DMS114 treated with DMSO at 0.1 percent for 48 hours (cell line): ENCODE measurements around the gene CKS1B.
"Not testable (repeated sequence)": the region's sequence is repeated elsewhere in the genome, so short reads cannot be mapped to it uniquely, and the experiment has no call there.

Experiments used
- DNase-seq: peaks from one replicate; lab custom pipeline; 2025; ENCODE audit not compliant: unreplicated experiment; lab: John Stamatoyannopoulos, UW

Gene CKS1B

GRCh38 chr1:154983776-154984466 lies 9.4 kb downstream of the CKS1B start:
- DNase-seq, result no peak

DNA sequence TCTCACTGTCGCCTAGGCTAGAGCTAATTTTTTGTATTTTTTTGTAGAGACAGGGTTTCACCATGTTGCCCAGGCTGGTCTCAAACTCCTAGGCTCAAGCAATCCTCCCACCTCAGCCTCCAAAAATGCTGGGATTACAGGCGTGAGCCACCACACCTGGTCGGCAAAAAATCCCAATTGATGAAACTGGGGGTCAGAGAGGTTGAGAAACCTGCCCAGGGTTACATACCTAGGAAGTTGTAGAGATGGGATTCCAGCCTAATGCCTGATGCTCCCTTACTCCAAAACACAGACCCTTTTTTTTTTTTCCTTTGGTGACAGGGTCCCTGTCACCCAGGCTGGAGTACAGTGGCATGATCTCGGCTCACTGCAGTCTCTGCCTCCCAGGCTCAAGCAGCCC lies 12.3 kb downstream of the CKS1B start:
- not testable (repeated sequence) for DNase-seq

DNA sequence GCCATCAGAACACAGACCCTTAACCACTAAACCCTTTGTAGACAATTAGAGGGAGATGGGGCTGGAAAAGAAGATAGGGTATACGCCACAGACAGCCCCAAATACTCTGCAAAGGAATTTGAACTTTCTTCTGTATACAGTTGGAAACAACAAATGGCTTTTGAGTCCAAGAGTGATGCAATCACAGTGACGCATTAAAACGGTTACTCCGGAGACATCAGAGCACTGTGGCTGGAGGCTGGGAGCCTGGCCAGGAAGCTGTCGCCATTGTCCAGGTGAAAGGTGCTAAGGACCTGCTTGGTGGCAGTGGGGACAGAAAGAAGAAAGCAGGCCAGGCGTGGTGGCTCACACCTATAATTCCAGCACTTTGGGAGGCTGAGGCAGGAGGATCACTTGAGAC lies 12.8 kb downstream of the CKS1B start:
- no peak for DNase-seq

GRCh38 chr1:154988058-154988954 lies 13.8 kb downstream of the CKS1B start:
- DNase-seq, result no peak

DNA sequence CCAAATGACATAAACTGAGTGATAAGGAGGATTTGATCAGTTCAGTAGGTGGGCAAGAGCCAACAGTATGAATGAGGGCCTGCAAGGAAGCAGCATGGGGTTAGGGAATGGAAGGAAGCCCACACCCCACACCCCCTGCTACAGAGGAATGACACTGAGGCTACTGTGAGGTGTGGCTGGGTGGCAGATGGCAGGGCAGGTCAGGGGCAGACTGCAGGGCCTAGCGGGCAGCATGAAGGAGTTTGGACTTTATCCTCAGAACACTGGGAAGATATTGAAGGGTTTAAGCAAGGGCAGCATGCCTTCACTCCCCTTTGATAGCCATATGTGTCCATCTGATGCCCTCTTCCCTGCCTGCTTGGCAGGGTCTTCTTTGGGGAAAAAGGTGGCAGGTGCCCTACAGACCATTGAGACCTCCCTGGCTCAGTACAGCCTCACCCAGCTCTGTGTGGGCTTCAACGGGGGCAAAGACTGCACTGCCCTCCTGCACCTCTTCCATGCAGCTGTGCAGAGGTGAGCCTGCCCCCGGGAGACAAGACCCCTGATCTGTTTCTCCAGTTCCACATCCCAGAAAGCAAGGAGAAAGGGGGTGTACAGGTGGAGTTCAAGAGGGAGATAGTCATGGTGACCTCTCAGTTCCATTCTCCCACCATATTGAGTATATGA lies 14.8 kb downstream of the CKS1B start:
- DNase-seq, result no peak

DNA sequence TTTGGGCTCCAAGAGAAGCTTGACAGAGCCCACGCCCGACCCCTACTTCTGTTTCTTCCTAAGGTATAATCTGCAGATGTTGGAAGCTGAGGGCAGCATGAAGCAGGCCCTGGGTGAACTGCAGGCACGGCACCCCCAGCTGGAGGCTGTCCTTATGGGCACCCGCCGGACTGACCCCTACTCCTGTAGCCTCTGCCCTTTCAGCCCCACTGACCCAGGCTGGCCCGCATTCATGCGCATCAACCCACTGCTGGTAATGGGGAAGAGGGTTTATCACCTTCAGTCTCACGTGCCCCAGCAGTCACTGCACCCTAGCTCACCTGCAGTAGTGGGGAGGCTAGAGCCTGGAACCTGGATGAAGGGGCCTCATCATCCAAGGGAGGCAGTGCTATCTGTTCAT lies 15.8 kb downstream of the CKS1B start:
- DNase-seq, result no peak

DNA sequence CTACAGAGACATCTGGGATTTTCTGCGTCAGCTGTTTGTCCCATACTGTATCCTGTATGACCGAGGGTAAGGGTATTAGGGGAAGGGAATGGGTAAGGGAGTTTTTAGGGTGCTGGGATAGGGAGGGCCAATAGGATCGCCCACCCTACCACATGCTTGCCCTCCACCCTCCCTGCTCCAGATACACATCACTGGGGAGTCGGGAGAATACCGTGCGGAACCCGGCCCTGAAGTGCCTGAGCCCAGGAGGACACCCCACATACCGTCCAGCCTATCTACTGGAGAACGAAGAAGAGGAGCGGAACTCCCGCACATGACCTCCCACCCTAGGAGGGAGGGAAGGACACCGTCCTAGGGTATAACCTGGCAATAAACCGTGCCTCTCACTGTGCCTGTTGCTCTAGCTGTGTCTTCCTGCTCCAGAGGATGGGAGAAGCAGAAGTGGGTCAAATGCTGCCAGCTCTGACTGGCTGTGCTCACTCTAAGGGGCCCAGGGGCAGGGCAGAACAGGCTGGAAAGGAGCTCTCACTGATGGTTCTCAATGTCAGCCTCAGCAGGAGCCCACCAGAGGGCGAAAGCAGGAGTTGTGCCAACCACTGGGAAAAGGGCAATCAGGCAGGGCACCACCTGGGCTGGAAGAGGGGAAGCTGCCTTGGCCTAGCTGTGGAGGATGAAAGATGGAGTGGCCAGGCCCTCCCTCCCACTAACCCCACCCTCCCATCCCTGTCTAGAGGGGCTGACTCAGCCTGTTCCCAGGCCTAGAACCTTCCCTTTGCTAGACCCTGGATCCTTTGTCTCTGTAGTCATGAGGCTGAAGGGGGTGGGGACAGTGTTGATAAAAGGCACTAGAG lies 18.5 kb downstream of the CKS1B start:
- DNase-seq, result peak; percentile 26

GRCh38 chr1:154993572-154994268 lies 19.2 kb downstream of the CKS1B start, which contains the start of gene LENEP:
Gene LENEP (plus strand): TSS chr1:154993586. CDS start chr1:154993608, 22 bp downstream.
- no peak for DNase-seq

DNA sequence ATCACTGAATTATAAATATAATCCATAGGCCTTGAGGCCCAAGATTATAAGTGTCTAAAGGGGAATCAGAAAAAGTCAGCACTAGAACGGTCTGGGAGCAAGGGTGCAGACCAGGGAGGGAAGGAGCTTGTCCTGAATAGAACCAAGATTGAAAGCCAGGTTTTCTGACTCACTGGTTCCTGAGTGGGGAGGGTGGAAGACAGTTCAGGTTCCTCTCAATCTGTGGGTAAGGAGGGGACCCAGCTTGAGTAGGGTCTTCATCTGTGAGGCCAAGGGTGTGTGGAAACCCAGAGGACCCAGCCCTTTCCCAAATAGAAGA lies 19.7 kb downstream of the CKS1B start:
- no peak for DNase-seq

GRCh38 chr1:154994591-154994990 lies 20.1 kb downstream of the CKS1B start:
- DNase-seq, result no peak

- peak; percentile 58 for DNase-seq
Observed at GRCh38 chr1:154995301-154995983, 21.0 kb downstream of the CKS1B start.

- DNase-seq, result no peak
Observed at GRCh38 chr1:154996966-154997701, 22.7 kb downstream of the CKS1B start.

DNA sequence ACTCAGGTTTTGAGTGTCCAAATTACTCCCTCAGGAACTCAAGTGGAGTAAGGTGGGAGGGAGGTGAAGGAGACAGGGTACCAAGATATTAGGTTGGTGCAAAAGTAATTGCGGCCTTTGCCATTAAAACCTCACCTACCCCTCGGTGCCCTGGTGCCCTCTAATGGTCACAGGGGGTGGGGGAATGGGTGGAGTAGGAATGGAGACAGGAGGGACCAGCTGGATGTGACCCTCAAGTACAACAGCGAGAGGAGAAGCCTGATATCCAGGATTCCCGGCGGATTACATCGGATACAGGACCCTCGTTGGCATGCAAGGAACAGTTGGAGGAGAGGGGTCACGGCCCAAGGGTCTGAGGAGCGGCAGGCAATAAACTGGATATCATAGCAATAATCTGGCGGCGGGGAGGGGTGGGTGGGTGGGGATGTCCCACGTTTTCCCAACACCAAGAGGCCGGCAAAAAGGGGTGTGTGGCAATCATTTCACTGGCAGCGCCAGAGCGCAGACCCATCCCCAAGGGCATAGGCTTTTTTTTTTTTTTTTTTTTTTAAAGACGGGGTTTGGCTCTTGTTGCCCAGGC lies 23.8 kb downstream of the CKS1B start:
- DNase-seq, result no peak

DNA sequence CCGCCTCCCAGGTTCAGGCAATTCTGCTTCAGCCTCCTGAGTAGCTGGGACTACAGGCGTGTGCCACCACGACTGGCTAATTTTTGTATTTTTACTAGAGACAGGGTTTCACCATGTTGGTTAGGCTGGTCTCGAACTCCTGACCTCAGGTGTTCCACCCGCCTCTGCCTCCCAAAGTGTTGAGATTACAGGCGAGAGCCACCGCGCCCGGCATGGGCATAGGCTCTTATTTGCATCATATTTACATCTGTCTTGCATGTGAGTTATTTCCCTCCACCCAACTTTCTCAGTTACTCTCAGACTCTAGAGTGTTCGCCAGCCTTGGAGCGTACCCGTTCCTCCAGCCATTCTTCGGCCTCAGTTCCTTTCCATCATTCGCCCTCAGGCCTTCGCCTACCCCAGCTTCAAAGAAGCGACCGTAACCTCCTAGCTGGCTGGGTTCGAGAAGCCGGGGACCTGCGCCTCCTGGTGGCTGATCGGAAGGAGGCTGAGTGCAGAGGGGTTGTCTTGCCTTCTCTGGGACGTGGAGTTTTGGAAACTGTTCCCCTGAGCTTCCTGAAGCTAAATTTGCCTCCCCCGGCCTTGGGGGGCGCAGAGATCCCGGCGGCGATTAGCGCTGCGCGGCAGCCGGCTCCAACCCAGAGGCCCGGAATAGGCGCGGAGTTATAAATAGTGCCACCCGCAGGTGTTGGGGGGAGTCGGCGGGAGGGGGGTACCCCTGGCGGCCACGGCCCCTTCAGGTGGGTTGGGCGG lies 24.5 kb downstream of the CKS1B start:
- peak; percentile 76 for DNase-seq

DNA sequence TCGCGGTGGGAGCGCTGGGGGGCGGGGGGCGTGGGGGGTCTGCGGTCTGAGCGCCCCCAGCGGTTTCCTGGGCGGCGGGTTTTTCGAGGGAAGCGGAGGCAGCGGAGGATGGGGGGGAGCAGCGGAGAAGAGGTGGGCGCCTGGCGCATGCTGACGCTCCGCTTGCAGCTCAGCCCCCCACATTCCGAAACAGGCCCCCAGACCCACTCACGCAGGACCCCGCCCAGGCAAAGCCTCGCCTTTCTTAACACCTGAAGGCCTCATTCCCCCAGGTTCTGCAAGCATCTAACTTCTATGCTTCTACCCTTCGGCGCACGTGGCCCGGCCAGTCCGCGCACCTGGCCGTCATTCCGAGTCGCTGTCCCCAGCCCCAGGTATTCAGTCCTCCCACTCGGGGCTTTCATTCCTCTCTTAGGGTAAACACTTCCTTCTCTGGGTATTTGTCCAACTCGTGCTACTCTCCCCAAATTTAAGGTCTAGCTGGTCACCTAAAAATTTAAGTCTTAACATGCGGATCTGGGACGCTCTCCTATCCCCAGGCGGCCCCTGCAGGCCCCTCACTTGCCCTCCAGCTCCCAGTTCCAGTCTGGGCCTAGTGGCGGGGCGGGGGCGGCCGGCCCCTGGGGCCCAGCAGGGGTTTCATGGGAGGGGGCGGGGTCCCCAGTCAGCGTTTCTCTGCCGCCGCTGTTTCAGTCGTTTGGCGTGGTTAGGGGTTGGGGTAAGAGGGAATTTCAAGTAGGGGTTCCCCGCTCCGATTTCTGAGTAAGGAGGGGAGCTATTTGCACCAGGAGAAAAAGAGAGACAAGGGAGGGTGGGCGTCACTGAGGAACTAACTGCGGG lies 25.3 kb downstream of the CKS1B start:
- DNase-seq, result no peak

- no peak for DNase-seq
Observed at GRCh38 chr1:155000411-155000725, 25.9 kb downstream of the CKS1B start.

DNA sequence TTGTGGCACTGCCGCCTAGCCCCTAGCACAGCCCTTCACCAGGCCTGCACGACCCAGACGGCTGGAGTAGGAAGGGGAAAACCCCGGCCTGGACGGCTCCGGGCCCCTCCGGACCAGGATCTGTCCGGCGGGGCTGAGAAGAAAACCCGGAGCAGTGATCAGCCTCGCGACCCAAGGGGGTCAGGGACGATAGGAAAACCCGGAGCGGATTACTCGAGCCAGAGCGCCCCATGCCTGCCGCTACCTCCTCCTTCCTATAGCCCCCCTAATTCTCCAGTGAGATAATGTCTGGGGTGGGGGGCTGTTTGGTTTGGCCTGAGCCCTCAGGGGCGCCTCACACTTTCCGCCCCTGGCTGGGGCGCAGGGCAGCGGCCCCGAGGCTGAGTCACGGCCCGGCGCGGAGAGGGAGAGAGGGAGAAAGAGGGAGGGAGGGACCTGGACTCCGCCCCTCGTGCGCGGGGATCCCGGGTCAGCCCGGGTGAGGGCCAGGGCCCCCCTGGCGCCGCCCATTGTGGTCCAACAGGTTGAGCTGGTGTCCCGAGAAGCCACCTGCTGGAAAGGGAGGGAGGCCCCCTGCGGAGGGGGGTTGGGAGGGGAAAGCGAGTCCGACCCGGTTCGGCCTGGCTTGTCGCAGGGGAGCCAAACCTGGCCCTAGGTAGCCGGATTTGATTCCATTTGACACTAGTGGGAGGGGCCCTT lies 26.4 kb downstream of the CKS1B start:
- DNase-seq, result peak; percentile 84
